ENCODE measurements around the gene PCDH15.
"Not testable (repeated sequence)": the region's sequence is repeated elsewhere in the genome, so short reads cannot be mapped to it uniquely, and the experiment has no call there.

Gene PCDH15

GRCh38 chr10:54531296-54531695, 269.7 kb downstream of the PCDH15 start:
- H3K4me3 ChIP-seq (ENCODE audit: low read length), result no peak overlapping the region
- TF ChIP-seq, protein P1, sequence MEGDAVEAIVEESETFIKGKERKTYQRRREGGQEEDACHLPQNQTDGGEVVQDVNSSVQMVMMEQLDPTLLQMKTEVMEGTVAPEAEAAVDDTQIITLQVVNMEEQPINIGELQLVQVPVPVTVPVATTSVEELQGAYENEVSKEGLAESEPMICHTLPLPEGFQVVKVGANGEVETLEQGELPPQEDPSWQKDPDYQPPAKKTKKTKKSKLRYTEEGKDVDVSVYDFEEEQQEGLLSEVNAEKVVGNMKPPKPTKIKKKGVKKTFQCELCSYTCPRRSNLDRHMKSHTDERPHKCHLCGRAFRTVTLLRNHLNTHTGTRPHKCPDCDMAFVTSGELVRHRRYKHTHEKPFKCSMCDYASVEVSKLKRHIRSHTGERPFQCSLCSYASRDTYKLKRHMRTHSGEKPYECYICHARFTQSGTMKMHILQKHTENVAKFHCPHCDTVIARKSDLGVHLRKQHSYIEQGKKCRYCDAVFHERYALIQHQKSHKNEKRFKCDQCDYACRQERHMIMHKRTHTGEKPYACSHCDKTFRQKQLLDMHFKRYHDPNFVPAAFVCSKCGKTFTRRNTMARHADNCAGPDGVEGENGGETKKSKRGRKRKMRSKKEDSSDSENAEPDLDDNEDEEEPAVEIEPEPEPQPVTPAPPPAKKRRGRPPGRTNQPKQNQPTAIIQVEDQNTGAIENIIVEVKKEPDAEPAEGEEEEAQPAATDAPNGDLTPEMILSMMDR (conservative IDR thresholded peaks at IDR 0.05; ENCODE audit: low read length), result no peak
- DNase-seq (ENCODE audit: low read depth), result no peak

GRCh38 chr10:54530299-54530698, 270.7 kb downstream of the PCDH15 start:
- no peak for DNase-seq (ENCODE audit: low read depth)
- TF ChIP-seq, protein P1 (conservative IDR thresholded peaks at IDR 0.05; ENCODE audit: low read length), result no peak
- no peak overlapping the region for H3K4me3 ChIP-seq (ENCODE audit: low read length)

DNA sequence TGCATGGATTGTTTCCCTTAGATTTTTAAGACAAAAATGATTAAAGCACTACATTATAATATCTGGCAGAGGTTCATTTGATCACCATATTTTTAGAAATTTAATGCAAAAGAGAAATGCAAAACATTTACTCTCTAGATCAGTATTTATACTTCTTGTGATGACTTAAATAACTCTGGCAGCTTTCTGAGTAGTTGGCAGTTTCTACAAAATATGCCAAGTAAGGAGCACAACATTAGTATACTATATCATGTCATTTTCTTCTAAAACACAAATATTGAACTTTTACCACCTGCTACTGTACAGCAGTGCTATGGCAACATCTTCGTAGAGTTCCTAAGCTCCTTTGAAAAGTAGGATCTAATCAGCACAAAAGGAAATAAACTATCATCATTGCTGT, 275.2 kb downstream of the PCDH15 start:
- no peak for DNase-seq (ENCODE audit: low read depth)

GRCh38 chr10:54515244-54515643, 285.8 kb downstream of the PCDH15 start:
- H3K4me3 ChIP-seq (ENCODE audit: low read length); DNase-seq (ENCODE audit: low read depth): not testable (repeated sequence)

More for the DNA sequence above, 275.2 kb downstream of the PCDH15 start:
- no peak overlapping the region for H3K4me3 ChIP-seq (ENCODE audit: low read length)
- TF ChIP-seq, protein P1 (conservative IDR thresholded peaks at IDR 0.05; ENCODE audit: low read length), result no peak

DNA sequence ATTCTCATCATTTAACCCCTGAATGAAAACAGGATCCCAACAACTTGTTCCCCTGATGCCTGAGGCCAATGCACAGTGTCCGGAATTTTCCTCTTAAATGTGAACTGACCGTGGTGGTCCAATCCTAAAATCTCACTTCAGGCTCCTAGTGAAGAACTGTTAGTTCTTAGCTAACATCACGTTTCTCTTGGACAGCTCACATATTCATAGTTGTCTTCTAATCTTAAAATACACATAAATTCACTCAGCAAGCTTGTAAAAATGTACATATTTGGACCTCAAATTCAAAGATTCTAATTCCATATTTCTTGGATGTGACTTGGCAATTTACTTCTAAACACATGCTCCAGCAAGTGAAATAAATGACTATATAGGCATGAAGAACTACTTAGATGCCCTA, 297.2 kb downstream of the PCDH15 start:
- no peak overlapping the region for H3K4me3 ChIP-seq (ENCODE audit: low read length)
- TF ChIP-seq, protein P1 (conservative IDR thresholded peaks at IDR 0.05; ENCODE audit: low read length), result no peak
- DNase-seq (ENCODE audit: low read depth), result no peak

GRCh38 chr10:54501929-54502328, 299.1 kb downstream of the PCDH15 start:
- H3K4me3 ChIP-seq (ENCODE audit: low read length), result no peak overlapping the region
- TF ChIP-seq, protein P1 (conservative IDR thresholded peaks at IDR 0.05; ENCODE audit: low read length), result no peak
- no peak for DNase-seq (ENCODE audit: low read depth)

GRCh38 chr10:54496852-54497251, 304.2 kb downstream of the PCDH15 start:
- no peak for DNase-seq (ENCODE audit: low read depth)
- no peak overlapping the region for H3K4me3 ChIP-seq (ENCODE audit: low read length)
- TF ChIP-seq, protein P1 (conservative IDR thresholded peaks at IDR 0.05; ENCODE audit: low read length), result no peak

GRCh38 chr10:54487743-54488142, 313.3 kb downstream of the PCDH15 start:
- TF ChIP-seq, protein P1 (conservative IDR thresholded peaks at IDR 0.05; ENCODE audit: low read length), result no peak
- H3K4me3 ChIP-seq (ENCODE audit: low read length), result no peak overlapping the region
- no peak for DNase-seq (ENCODE audit: low read depth)

All from AG10803 (cell line).